Activated T-helper 1 cell treated with anti-CD3 and anti-CD28 coated beads, Interleukin-12 subunit alpha, Interleukin-12 subunit beta, Interleukin-2, Interleukin-4 antibody, amounts not matched to agents 30 ng/mL and 10 ng/mL and 1 ng/mL, durations not matched to agents 14 hours and 24 hours and 36 hours (primary cell): ENCODE results near the gene RNF220. TPM values are rescaled to one million over a fixed set of nuclear protein-coding genes. Genes with fewer than 3 reads are reported as not detected.

Source experiments
- DNase-seq: peaks from one replicate; pipeline ENCODE4 v3.0.0; 2021; ENCODE audit warnings: low spot score
- H3K27ac Mint-ChIP-seq: one replicate; pipeline ENCODE4 v1.8.0; 2021; ENCODE audit warnings: mild to moderate bottlenecking, mixed read lengths
- H3K27me3 Mint-ChIP-seq: one replicate; pipeline ENCODE4 v1.8.0; 2022; ENCODE audit warnings: mild to moderate bottlenecking, moderate library complexity, mixed read lengths; ENCODE audit not compliant: insufficient read depth
- H3K36me3 Mint-ChIP-seq: one replicate; pipeline ENCODE4 v1.8.0; 2021; ENCODE audit warnings: low read depth, mixed read lengths
- H3K4me1 Mint-ChIP-seq: one replicate; pipeline ENCODE4 v1.8.0; 2021; ENCODE audit warnings: low read depth, mixed read lengths
- H3K4me3 Mint-ChIP-seq: one replicate; pipeline ENCODE4 v1.8.0; 2021; ENCODE audit warnings: mild to moderate bottlenecking, moderate library complexity, mixed read lengths
- H3K9me3 Mint-ChIP-seq: one replicate; pipeline ENCODE4 v1.8.0; 2021; ENCODE audit warnings: mixed read lengths
- intact Hi-C: fragments of 100-400 bp; cut with micrococcal nuclease; formaldehyde crosslinking; loops from one replicate; pipeline ENCODE4 v1.15.1; 2024
- total RNA-seq: library from RNA; stranded (reverse); gene quantifications from 2 replicates; pipeline ENCODE4 v1.2.3, GENCODE V29; 2022

The RNF220 gene
- total RNA-seq, 1 donor from 2014 or later = 103 TPM

DNA sequence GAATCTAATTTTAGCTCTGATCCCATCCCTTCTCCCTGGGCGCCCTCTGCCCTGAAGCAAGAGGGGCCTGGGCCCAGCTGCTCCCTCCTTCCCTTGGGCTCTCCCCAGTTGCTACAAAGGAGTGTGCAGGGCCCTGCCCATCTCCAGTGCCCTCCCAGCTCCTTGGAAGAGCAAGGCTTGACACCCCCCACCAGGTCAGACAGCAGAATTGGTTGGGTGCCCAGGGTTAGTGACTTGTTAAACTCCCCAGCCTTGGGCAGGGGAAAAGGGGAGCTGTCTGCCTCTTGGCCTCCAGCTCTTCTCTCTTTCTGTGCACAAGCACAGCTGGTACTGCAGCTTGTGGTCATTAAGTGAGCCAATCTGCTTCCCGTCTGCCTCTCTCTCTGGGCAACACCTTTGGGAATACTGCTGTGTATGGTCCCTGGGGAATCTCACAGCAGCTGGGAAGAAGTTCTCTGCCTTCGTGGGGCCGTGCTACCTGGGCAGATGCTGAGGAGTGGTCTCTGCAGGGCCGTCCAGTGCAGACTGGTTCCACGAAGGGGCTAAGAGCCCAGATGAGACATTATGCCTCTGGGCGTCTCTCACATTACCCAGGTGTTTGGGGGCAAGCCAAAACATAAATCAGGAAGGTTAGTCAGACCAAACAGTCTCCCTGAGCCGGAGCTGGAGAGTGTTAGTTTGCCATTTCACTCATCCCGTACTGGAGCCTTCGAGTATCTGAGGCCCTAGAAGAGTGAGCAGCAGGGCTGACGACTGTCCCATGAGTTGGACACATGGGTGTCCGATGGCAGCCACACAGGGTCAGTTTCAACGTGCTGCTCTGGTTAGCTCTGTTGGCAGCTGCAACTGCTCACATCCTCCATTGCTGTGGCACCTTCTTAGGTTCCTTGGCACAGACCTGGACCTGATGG is 231.9 kb downstream of the RNF220 start:
- H3K4me1 Mint-ChIP-seq = peaks cover 28% of the 10 kb centered on the region
- no peaks in the 10 kb centered on the region for H3K27me3 Mint-ChIP-seq
- DNase-seq = no peak
- H3K27ac Mint-ChIP-seq = no peak overlapping the region
- peaks cover 45% of the 10 kb centered on the region for H3K36me3 Mint-ChIP-seq
- intact Hi-C loops = loop anchor here (10.0 kb wide), 1 partner anchor 422 kb away; the partner anchor contains the start of gene DMAP1
- H3K4me3 Mint-ChIP-seq = no peak overlapping the region
- H3K9me3 Mint-ChIP-seq = no peaks in the 10 kb centered on the region

DNA sequence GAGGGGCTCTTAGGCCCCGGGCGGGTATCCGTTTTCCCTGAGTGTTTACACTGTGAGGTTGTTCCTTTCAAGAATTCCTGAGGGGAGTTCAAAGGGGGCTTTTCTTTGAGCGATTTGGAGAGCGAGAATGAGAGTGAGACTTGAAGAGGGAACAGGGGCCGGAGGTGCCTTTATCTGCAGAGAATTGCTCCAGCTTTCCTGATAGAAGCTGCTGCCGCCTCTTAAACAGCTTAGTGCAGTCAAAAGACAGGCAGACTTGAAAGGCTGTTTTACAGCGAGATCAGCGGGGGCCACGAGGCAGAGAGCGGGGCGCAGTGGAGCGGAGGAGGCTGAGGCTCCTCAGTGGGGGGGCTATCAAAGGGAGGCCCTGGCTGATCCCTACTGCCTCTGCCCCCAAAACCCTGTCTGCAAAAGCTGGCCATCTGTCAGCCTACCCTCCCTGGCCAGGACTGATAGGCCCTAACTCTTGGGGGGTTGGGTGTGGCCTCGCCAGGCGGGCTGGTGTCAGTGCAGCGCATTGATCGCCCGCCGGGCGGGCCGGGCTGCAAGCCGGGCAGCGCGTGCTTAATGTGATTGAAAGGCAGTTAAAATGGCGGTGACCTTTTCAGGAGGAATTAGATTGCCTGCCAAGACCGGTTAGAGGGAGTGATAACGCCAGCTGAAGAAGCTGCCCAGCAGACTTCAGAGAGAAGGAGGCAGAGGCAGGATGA is 232.8 kb downstream of the RNF220 start:
- Mint-ChIP-seq H3K4me1 (peaks cover 24% of the 10 kb centered on the region), H3K4me3 (no peak overlapping the region), H3K36me3 (peaks cover 45% of the 10 kb centered on the region), H3K27me3 (no peaks in the 10 kb centered on the region), H3K27ac (no peak overlapping the region), H3K9me3 (no peaks in the 10 kb centered on the region)
- DNase-seq = no peak
- intact Hi-C loops = loop anchor here (10.0 kb wide), 1 partner anchor 423 kb away; the partner anchor contains the start of gene DMAP1

DNA sequence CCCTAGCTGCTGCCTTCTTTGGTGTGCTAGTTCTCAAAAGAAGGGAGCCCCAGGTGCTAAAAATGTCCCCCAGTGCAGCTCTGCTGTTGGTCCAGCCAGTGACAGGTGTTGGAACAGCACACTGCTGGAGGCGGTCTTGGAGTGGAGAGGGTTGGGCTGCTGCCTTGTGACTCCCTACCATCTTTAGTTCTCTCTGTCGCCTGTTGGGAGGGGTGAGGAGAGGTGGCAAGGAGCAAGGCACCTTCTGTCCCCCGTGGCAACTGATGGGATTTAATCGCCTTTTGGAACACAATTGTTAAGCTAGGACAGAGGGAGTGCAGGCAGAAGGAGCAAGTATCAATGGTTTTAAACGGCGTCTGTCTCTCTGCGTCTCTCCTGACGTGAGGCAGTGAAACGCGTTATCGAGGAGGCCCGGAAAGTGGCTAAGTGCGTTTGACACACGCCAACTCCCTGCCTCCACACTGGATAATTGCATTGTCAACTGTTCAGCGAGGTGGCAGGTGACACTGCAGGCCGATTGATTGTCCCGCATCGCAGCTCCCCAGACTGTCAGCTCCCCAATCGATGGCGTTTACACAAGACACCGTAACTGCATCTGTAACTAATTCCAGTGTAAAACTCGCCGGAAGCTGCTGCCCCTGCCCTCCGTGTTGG is 235.3 kb downstream of the RNF220 start:
- no peak overlapping the region for H3K27ac Mint-ChIP-seq
- peaks cover 39% of the 10 kb centered on the region for H3K36me3 Mint-ChIP-seq
- intact Hi-C loops = no loop called here
- H3K27me3 Mint-ChIP-seq = no peaks in the 10 kb centered on the region
- no peak overlapping the region for H3K4me3 Mint-ChIP-seq
- no peaks in the 10 kb centered on the region for H3K9me3 Mint-ChIP-seq
- no peaks in the 10 kb centered on the region for H3K4me1 Mint-ChIP-seq
- no peak for DNase-seq

DNA sequence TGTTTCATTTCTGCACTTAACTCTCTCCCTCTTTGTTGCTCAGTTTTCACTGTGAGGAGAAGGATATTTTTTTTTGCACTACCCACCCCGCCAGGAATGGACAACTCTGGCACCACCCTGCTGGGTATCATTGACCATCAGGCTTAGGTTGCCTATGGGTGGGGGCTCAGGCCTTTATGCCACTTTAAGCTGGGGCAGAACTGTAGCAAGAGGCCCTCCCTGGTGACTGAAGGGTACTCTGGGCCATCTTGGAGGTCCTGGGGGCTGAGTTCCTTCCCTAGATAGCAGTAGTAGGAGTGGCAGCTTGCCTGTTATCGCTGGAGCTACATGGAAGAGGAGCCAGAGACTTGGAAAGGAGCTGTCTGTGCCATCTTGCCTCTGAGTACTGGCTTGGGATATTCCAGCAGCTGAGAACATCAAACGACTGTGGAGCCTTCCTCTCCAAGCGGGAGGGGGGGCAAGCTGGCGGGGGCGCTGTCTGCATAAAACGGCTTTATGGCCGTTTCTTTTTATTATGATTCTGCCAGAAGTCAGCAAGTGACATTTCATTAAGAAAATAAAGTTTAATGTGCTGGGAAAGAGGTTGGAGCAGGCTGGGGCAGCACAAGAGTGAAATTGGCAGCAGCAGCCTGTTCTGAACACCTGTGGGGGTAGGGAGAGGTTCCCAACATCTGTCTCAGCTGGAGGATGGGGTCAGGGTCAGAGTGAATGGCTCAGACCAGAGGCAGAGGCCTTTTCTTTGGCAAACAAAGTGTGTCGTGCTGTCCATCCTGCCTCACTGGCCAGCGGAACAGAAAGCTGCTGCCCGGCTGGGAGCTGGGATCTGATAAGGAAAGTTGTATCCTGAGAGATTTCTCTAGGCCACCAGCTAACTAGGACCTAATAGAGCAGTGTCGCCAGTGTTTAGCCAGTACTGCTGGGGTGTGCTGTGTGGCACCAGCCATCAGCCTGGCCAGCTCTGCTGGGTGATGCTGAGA is 236.4 kb downstream of the RNF220 start:
- no peaks in the 10 kb centered on the region for H3K4me1 Mint-ChIP-seq
- H3K27me3 Mint-ChIP-seq = no peaks in the 10 kb centered on the region
- DNase-seq = no peak
- H3K27ac Mint-ChIP-seq = no peak overlapping the region
- intact Hi-C loops = no loop called here
- peaks cover 31% of the 10 kb centered on the region for H3K36me3 Mint-ChIP-seq
- H3K4me3 Mint-ChIP-seq = no peak overlapping the region
- no peaks in the 10 kb centered on the region for H3K9me3 Mint-ChIP-seq

DNA sequence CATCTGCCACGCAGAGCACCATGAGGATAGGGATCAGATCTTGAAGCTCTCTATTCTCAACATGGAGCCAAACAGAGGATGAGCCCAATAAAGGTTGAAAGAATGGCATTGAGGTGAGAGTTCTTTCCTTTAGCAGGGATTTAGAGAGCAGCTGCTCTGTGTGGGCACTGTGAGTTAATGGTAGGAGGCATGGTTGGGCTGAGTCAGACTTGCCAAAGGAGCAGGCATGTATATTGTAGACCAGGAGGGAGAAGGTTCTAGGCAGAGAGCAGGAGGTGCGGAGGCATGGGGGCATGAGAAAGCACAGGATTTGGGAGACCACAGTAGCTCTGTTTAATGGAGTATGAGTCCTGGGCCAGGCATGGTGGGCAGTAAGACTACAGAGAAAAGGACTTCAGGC is 237.2 kb downstream of the RNF220 start:
- no peaks in the 10 kb centered on the region for H3K27me3 Mint-ChIP-seq
- no peaks in the 10 kb centered on the region for H3K4me1 Mint-ChIP-seq
- H3K4me3 Mint-ChIP-seq = no peak overlapping the region
- intact Hi-C loops = no loop called here
- DNase-seq = no peak
- no peaks in the 10 kb centered on the region for H3K9me3 Mint-ChIP-seq
- no peak overlapping the region for H3K27ac Mint-ChIP-seq
- peaks cover 30% of the 10 kb centered on the region for H3K36me3 Mint-ChIP-seq

DNA sequence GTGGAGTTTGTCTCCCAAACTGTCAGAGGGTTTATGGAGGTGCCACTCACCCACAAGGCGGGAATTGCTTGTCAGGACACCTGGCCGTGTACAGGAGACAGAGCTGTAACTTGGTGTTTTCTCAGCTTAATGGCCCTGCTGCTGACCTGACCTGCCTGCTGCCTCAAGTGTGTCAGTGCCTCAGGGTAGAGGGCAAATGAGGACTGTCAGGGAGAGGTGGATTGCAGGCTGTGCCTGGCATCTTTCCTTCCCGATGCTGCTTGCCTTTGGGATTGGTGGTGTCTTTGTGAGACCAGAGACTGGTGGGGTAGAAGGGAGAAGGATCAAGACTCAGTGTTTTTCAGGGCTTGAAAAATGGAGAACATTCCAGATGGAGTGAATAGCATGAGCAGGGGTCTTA is 237.9 kb downstream of the RNF220 start:
- Mint-ChIP-seq H3K36me3 (peaks cover 31% of the 10 kb centered on the region), H3K4me1 (no peaks in the 10 kb centered on the region), H3K27ac (no peak overlapping the region), H3K4me3 (no peak overlapping the region), H3K27me3 (no peaks in the 10 kb centered on the region), H3K9me3 (no peaks in the 10 kb centered on the region)
- intact Hi-C loops = no loop called here
- DNase-seq = no peak

DNA sequence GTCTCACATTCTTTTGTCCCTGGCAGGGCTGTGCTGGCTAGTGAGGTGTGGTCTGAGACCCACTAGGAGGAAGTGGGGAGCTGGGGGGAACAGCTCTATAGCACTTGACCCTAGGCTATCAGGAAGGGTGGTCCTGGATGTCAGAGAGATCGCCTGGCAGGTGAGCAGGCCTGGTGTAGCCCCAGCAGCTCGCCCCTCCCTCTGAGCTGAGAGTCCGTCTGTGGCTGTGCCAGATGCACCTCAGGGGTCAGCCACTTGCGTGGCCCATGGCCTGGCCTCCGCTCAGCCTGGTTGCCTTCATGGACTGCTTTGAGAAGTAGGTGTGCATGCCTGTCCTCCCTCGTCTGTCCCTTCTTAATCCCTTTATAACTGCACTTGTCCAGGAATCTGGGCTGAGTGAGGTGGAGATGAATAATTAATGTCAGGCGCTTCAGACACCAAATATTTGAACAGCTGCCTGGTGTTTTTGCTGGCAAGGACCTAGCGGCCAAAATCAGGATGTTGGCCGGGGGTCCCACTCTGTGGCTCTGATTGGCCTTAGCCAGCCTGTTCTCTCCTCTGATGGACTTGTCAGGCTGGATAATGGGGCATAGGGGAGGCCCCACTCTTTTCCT is 238.8 kb downstream of the RNF220 start:
- Mint-ChIP-seq H3K27me3 (no peaks in the 10 kb centered on the region), H3K4me3 (no peak overlapping the region), H3K27ac (no peak overlapping the region), H3K9me3 (no peaks in the 10 kb centered on the region), H3K36me3 (peaks cover 32% of the 10 kb centered on the region), H3K4me1 (no peaks in the 10 kb centered on the region)
- no peak for DNase-seq
- intact Hi-C loops = no loop called here

DNA sequence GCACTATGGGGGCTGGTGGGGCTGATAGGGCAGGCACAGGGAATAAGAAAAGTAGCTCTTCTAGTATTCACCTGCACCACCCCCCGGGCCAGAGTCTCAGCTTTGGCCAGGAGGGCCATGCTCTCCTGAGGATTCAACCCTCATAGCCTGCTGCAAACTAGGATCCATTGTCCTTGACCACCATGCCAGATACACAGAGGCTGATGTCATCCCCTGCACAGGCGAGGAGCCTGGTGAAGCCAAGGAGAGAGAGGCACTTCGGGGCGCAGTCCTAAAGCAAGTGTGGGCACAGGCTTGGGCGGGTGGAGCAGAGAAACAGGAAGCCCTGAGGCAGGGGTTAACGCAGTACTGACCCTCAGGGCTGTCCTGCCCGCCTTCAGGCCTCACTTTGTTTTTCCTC is 239.8 kb downstream of the RNF220 start:
- Mint-ChIP-seq H3K4me3 (no peak overlapping the region), H3K27ac (no peak overlapping the region), H3K27me3 (no peaks in the 10 kb centered on the region), H3K36me3 (peaks cover 33% of the 10 kb centered on the region), H3K9me3 (no peaks in the 10 kb centered on the region), H3K4me1 (no peaks in the 10 kb centered on the region)
- DNase-seq = no peak
- intact Hi-C loops = no loop called here

DNA sequence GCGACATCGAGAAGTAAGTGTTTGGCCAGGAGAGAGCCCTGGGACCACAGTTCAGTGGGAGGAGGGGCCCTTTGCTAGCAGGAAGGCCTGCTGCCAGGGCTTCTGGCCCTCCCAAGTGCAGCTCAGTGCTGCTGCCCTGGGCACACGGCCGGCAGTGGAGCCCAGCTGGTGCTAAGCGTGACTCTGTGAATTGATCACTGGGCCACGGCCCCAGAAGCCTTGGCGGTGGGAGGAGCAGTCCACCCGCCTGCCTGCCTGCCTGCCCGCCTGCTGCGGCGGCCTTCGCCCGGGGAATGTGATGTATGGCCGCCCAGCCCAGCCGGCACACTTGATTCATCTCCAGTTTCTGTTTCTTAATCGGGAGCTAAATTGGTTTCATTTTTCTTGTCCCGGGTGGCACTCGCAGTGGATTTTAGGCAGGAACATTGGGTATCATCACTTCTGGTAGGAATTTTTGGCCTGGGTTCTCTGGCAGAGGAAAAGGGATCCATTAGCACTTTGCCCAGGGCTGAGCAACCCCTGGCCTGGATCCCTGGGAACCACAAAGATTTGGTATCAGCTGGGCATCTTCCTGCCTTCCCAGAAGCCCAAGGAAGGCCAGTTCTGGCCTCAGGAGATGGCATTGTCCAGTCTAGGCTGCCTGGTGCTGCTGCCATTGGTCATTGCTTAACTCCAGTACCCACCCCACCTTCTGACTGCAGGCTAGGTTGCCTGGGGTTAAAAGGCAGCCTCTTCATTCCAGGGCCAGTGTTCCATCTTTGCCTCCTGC is 240.6 kb downstream of the RNF220 start:
- Mint-ChIP-seq H3K36me3 (peaks cover 33% of the 10 kb centered on the region), H3K27ac (no peak overlapping the region), H3K9me3 (no peaks in the 10 kb centered on the region), H3K4me3 (no peak overlapping the region), H3K4me1 (no peaks in the 10 kb centered on the region), H3K27me3 (no peaks in the 10 kb centered on the region)
- intact Hi-C loops = no loop called here
- no peak for DNase-seq

DNA sequence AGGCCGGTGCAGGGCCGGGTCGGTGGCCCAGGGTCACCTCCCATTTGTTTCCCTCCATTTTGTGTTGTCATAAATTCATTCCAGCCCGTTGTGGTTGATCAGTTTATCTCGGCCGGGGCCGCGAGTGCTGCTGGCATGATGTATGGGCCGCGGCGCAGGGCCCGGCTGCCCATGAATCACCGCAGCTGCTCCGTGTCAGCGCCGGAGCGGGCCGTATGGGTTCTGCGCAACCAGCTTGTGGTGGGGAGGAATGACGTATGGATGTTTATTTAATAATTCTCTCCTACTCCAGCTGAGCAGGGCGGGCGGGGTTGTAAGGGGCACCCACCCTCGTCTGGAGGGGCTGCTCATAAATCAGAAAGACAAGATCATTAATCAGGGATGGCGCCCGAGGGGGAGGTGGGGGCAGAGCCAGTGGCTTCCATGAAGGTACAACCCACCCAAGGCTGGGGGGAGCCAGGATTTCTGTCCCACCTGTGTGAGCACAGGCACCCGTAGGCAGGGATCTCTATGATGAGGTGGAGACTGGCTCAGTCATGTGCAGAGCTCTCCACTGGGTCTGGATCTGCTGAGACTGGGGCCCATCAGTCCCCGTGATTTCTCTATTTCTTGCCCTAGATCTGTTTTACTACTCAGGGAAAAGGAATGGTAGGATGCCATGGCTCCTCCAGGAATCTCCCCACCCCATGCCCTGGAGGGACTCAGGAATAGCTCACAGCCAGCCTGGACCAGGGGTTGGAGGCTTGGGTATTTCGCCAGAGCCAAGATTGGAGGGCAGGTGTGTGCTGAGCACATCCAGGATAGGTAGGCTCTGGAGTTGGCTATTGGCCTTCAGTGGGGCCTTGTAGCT is 241.4 kb downstream of the RNF220 start:
- no peak for DNase-seq
- Mint-ChIP-seq H3K27me3 (no peaks in the 10 kb centered on the region), H3K9me3 (no peaks in the 10 kb centered on the region), H3K4me1 (no peaks in the 10 kb centered on the region), H3K4me3 (no peak overlapping the region), H3K36me3 (peaks cover 34% of the 10 kb centered on the region), H3K27ac (no peak overlapping the region)
- intact Hi-C loops = no loop called here

DNA sequence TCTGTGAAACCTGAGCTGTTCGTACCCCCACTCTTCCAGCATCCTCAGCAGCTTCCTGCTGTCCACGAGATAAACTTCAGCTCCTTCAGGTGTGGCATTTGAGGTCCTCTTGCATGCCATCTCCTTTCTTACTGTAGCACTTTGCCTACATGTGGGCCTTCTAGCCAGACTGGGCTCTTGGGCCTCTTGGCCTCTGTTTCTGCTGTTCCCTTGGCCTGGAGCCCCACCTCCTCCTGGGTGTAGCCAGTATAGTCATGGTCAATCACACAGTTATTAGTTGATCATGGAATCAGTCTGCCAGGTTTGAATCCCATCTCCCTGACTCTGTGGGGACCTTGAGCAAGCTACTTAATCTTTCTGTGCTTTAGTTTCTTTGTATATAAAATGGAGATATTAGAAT is 242.8 kb downstream of the RNF220 start:
- DNase-seq = no peak
- intact Hi-C loops = no loop called here
- Mint-ChIP-seq H3K9me3 (no peaks in the 10 kb centered on the region), H3K4me1 (no peaks in the 10 kb centered on the region), H3K27ac (no peak overlapping the region), H3K36me3 (peaks cover 34% of the 10 kb centered on the region), H3K4me3 (no peak overlapping the region), H3K27me3 (no peaks in the 10 kb centered on the region)
